ENCODE measurements around the gene PTPRH. TPM values are rescaled to one million over a fixed set of nuclear protein-coding genes. Genes with fewer than 3 reads are reported as not detected.

The PTPRH gene
- total RNA-seq, 2 experiments from 2014 or later = not detected

DNA sequence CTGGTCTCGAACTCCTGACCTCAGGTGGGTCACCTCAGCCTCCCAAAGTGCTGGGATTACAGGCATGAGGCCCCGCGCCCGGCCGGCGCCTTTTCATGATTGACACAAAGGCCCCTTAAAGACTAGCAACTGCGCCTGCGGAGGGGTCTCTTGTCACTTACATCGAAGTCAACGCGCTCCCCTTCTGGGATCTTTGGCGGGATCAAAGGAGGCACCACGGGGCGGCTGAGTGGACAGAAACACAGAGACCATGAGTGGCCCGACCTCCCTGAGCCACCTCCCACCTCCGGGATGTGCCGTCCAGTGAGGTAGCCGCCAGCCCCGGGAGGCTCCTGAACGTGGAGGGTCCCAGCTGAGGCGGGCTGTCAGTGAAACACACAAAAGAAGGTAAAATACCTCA is 67.6 kb downstream of the PTPRH start:
- ChIA-PET POLR2A (no interaction called here), CTCF (ENCODE audit: unreplicated experiment) (no interaction called here)
- no peak for DNase-seq (ENCODE audit: low spot score)
- Histone ChIP-seq H4K20me1 (ENCODE audit: insufficient read depth, low read length) (no peaks in the 10 kb centered on the region), H3K9me3 (ENCODE audit: low read length) (no peaks in the 10 kb centered on the region), H3K4me1 (ENCODE audit: insufficient read depth, low read length, poor library complexity, severe bottlenecking) (peaks cover 23% of the 10 kb centered on the region), H3K27ac (ENCODE audit: low read depth, low read length, poor library complexity, severe bottlenecking) (no peak overlapping the region), H3K9me2 (ENCODE audit: insufficient read depth, low read length) (no peaks in the 10 kb centered on the region), H3K4me3 (ENCODE audit: low read depth, low read length, poor library complexity, severe bottlenecking) (no peak overlapping the region), H3K36me3 (ENCODE audit: insufficient read depth, low read length) (no peaks in the 10 kb centered on the region), H3K79me2 (ENCODE audit: insufficient read depth, low read depth, low read length) (no peaks in the 10 kb centered on the region), H3K4me2 (ENCODE audit: low read length) (peak overlapping the region; percentile 39), H2AFZ (ENCODE audit: low read length) (no peak overlapping the region)
- BruUV-seq (replicated peaks) = no TSS peak
- intact Hi-C loops (cut with micrococcal nuclease; ENCODE audit: unreplicated experiment) = loop anchor here (1.0 kb wide), 1 partner anchor 19 kb away; no protein-coding TSS in a partner anchor
- TF ChIP-seq CTCF (conservative IDR thresholded peaks at IDR 0.05; ENCODE audit: low read length) (no peak), EZH2phosphoT487 (IDR thresholded peaks at IDR 0.05; ENCODE audit: borderline replicate concordance, low read depth, low read length) (no peak)

- ChIA-PET CTCF (ENCODE audit: unreplicated experiment) (no interaction called here), POLR2A (no interaction called here)
- no peak for DNase-seq (ENCODE audit: low spot score)
- Histone ChIP-seq H3K4me2 (ENCODE audit: low read length) (no peak overlapping the region), H3K36me3 (ENCODE audit: insufficient read depth, low read length) (no peaks in the 10 kb centered on the region), H4K20me1 (ENCODE audit: insufficient read depth, low read length) (no peaks in the 10 kb centered on the region), H3K27ac (ENCODE audit: low read depth, low read length, poor library complexity, severe bottlenecking) (no peak overlapping the region), H3K4me3 (ENCODE audit: low read depth, low read length, poor library complexity, severe bottlenecking) (no peak overlapping the region), H3K79me2 (ENCODE audit: insufficient read depth, low read depth, low read length) (no peaks in the 10 kb centered on the region), H3K4me1 (ENCODE audit: insufficient read depth, low read length, poor library complexity, severe bottlenecking) (peaks cover 45% of the 10 kb centered on the region), H3K9me2 (ENCODE audit: insufficient read depth, low read length) (no peaks in the 10 kb centered on the region), H3K9me3 (ENCODE audit: low read length) (no peaks in the 10 kb centered on the region), H2AFZ (ENCODE audit: low read length) (no peak overlapping the region)
- BruUV-seq (replicated peaks) = no TSS peak
- intact Hi-C loops (cut with micrococcal nuclease; ENCODE audit: unreplicated experiment) = no loop called here
- TF ChIP-seq EZH2phosphoT487 (IDR thresholded peaks at IDR 0.05; ENCODE audit: borderline replicate concordance, low read depth, low read length) (no peak), CTCF (conservative IDR thresholded peaks at IDR 0.05; ENCODE audit: low read length) (no peak)
Observed at GRCh38 chr19:55137915-55138314, 71.4 kb downstream of the PTPRH start.

DNA sequence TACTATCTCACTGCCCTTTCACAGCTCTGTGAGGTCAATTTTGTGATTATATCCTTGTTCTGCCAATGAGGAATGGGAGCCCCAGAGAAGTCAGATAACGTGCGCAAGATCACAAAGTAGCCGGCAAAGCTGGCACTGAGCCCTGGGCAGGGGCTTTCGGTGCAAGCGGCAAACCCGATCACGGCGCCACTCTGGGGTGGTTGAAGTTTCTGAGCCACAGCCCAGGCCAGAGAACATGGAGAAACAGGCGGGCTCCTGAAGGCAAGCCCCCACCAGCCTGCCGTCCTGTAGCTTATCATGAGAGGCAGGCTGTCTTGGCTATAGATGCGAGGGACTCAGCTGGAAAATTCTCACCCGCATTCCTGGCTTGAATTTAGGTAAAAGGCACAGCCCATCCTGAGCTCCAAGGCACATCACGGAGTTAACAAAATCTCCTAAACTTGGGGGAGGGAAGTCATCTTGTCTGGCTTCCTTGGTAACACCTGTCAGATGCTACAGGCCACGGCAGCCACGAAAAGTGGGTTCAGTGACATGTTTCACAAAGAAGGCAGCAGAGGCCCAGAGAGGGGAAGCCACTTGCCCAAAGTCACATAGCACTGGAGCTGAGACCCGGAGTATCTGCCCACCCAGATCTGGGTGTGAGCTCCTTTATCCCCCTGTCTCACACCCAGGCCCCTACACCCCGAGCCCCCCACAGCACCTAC is 72.8 kb downstream of the PTPRH start:
- intact Hi-C loops (cut with micrococcal nuclease; ENCODE audit: unreplicated experiment) = no loop called here
- Histone ChIP-seq H3K9me2 (ENCODE audit: insufficient read depth, low read length) (no peaks in the 10 kb centered on the region), H2AFZ (ENCODE audit: low read length) (no peak overlapping the region), H3K36me3 (ENCODE audit: insufficient read depth, low read length) (no peaks in the 10 kb centered on the region), H3K79me2 (ENCODE audit: insufficient read depth, low read depth, low read length) (no peaks in the 10 kb centered on the region), H4K20me1 (ENCODE audit: insufficient read depth, low read length) (no peaks in the 10 kb centered on the region), H3K4me3 (ENCODE audit: low read depth, low read length, poor library complexity, severe bottlenecking) (no peak overlapping the region), H3K4me1 (ENCODE audit: insufficient read depth, low read length, poor library complexity, severe bottlenecking) (peaks cover 49% of the 10 kb centered on the region), H3K9me3 (ENCODE audit: low read length) (no peaks in the 10 kb centered on the region), H3K4me2 (ENCODE audit: low read length) (no peak overlapping the region), H3K27ac (ENCODE audit: low read depth, low read length, poor library complexity, severe bottlenecking) (no peak overlapping the region)
- no peak for DNase-seq (ENCODE audit: low spot score)
- TF ChIP-seq EZH2phosphoT487 (IDR thresholded peaks at IDR 0.05; ENCODE audit: borderline replicate concordance, low read depth, low read length) (no peak), CTCF (conservative IDR thresholded peaks at IDR 0.05; ENCODE audit: low read length) (no peak)
- ChIA-PET CTCF (ENCODE audit: unreplicated experiment) (interaction anchor here (0.6 kb wide), 1 partner anchor 62 kb away, joined by 3 read pairs; no protein-coding TSS in a partner anchor), POLR2A (interaction anchor here (0.6 kb wide), 1 partner anchor 267 kb away, joined by 3 read pairs; no protein-coding TSS in a partner anchor)
- no TSS peak for BruUV-seq (replicated peaks)
